Esophagus squamous epithelium (tissue), 5 donors: ENCODE results near the gene GRAMD2A. TPM values are rescaled to one million over a fixed set of nuclear protein-coding genes. Genes with fewer than 3 reads are reported as not detected.

Experiments
- DNase-seq: peaks from one replicate; lab custom pipeline; 2025; lab: John Stamatoyannopoulos, UW
- H3K27ac ChIP-seq, 4 donors: fragments of 200-600 bp; sonication (generic); one replicate each; pipeline ENCODE4 v1.5.1; 2016 to 2019; ENCODE audit warnings: mild to moderate bottlenecking in 1 of 4
- H3K27me3 ChIP-seq, 4 donors: fragments of 200-600 bp; sonication (generic); 1 replicate in 3 of 4; 2 replicates in 1 of 4; pipeline versions ENCODE4 v1.5.1 to v1.6.0; 2017 to 2021; ENCODE audit warnings: antibody characterized with exemption in 1 of 4
- H3K36me3 ChIP-seq, 3 donors: fragments of 200-600 bp; sonication (generic); one replicate each; pipeline ENCODE4 v1.5.1; 2016 to 2019
- H3K4me1 ChIP-seq, 3 donors: fragments of 200-600 bp; sonication (generic); one replicate each; pipeline ENCODE4 v1.5.1; 2017 to 2019
- H3K4me3 ChIP-seq, 4 donors: fragments of 200-600 bp; sonication (generic); 1 replicate in 3 of 4; 2 replicates in 1 of 4; pipeline ENCODE4 v1.5.1; 2016 to 2019; ENCODE audit warnings: mild to moderate bottlenecking in 2 of 4, moderate library complexity in 1 of 4
- H3K9me3 ChIP-seq, 3 donors: fragments of 200-600 bp; sonication (generic); one replicate each; pipeline ENCODE4 v1.5.1; 2016 to 2019
- CTCF ChIP-seq, 6 experiments: fragments of 450-650 bp in 4 of 6; fragments of 200-600 bp in 2 of 6; sonication (generic) in 2 of 6; IDR thresholded peaks; one replicate each; pipeline ENCODE4 v1.5.1; 2016 to 2019; ENCODE audit warnings: antibody characterized with exemption in 6 of 6, mild to moderate bottlenecking in 4 of 6, moderate library complexity in 4 of 6
- POLR2A ChIP-seq, 4 donors: fragments of 450-650 bp; IDR thresholded peaks; one replicate each; pipeline ENCODE4 v1.6.1; 2017; ENCODE audit warnings: antibody characterized with exemption in 4 of 4, mild to moderate bottlenecking in 4 of 4, moderate library complexity in 3 of 4
- WGBS, 2 donors: methylation state at CpG; one replicate each; pipeline ENCODE4 v1.1.5; 2018; 5-methylcytosine and 5-hydroxymethylcytosine counted together
- intact Hi-C: fragments of 100-400 bp; cut with DNase I; formaldehyde crosslinking; loops from one replicate; pipeline ENCODE4 v1.15.0; 2022
- total RNA-seq, 4 donors: library from RNA; depleted of rRNA; stranded (reverse); fragments of >200 nt; gene quantifications; one replicate each; pipeline ENCODE4 v1.1.0, GENCODE V29; 2016
- donor health status: DM: yes; HTN: yes; CAD: no.

The GRAMD2A gene
- total RNA-seq, 4 donors from 2014 or later: 1.2 to 8.0 (median 3.7) TPM

- no peak for DNase-seq
- H3K4me1 ChIP-seq: peaks cover 0 to 7% (median 0%) of the 10 kb centered on the region in 3 donors
- intact Hi-C loops: no loop called here
- H3K27me3 ChIP-seq: peaks cover 0 to 10% (median 0%) of the 10 kb centered on the region in 4 donors
- H3K36me3 ChIP-seq: no peaks in the 10 kb centered on the region
- no peak overlapping the region for H3K4me3 ChIP-seq
- H3K9me3 ChIP-seq: no peaks in the 10 kb centered on the region
- TF ChIP-seq POLR2A (IDR thresholded peaks at IDR 0.05): no peak
- no peak for TF ChIP-seq CTCF (IDR thresholded peaks at IDR 0.05)
- no peak overlapping the region for H3K27ac ChIP-seq
- WGBS, 2 donors: 88 to 90% methylated on average over 13 of the region's 16 CpGs
Measured at GRCh38 chr15:72169921-72170611, 27.5 kb downstream of the GRAMD2A start.

- Histone ChIP-seq H3K36me3 (no peaks in the 10 kb centered on the region), H3K9me3 (no peaks in the 10 kb centered on the region), H3K27me3 (peaks cover 0 to 3% (median 0%) of the 10 kb centered on the region in 4 donors), H3K4me3 (no peak overlapping the region), H3K4me1 (peaks cover 0 to under 1% (median 0%) of the 10 kb centered on the region in 3 donors), H3K27ac (no peak overlapping the region)
- TF ChIP-seq CTCF (IDR thresholded peaks at IDR 0.05): no peak
- TF ChIP-seq POLR2A (IDR thresholded peaks at IDR 0.05): no peak
- WGBS, 2 donors: 76 to 85% methylated on average over 5 to 6 of the region's 10 CpGs
- DNase-seq: no peak
- intact Hi-C loops: no loop called here
Measured at GRCh38 chr15:72169236-72169920, 28.2 kb downstream of the GRAMD2A start.

GRCh38 chr15:72168808-72169190 lies 28.8 kb downstream of the GRAMD2A start:
- Histone ChIP-seq H3K36me3 (no peaks in the 10 kb centered on the region), H3K4me1 (no peaks in the 10 kb centered on the region), H3K27me3 (no peaks in the 10 kb centered on the region), H3K9me3 (no peaks in the 10 kb centered on the region), H3K4me3 (no peak overlapping the region), H3K27ac (no peak overlapping the region)
- TF ChIP-seq POLR2A (IDR thresholded peaks at IDR 0.05): no peak
- no peak for TF ChIP-seq CTCF (IDR thresholded peaks at IDR 0.05)
- WGBS, 2 donors: 41 to 50% methylated on average over 1 to 2 of the region's 4 CpGs
- intact Hi-C loops: no loop called here
- no peak for DNase-seq

- Histone ChIP-seq H3K36me3 (no peaks in the 10 kb centered on the region), H3K27ac (no peak overlapping the region), H3K4me3 (no peak overlapping the region), H3K4me1 (no peaks in the 10 kb centered on the region), H3K27me3 (no peaks in the 10 kb centered on the region), H3K9me3 (no peaks in the 10 kb centered on the region)
- intact Hi-C loops: no loop called here
- TF ChIP-seq CTCF (IDR thresholded peaks at IDR 0.05): no peak
- TF ChIP-seq POLR2A (IDR thresholded peaks at IDR 0.05): no peak
- 36 to 48% methylated on average over 2 to 6 of the region's 7 CpGs for WGBS, 2 donors
- DNase-seq: no peak
Measured at GRCh38 chr15:72168131-72168807, 29.3 kb downstream of the GRAMD2A start.

GRCh38 chr15:72167445-72167844 lies 30.1 kb downstream of the GRAMD2A start:
- TF ChIP-seq POLR2A (IDR thresholded peaks at IDR 0.05): no peak
- TF ChIP-seq CTCF (IDR thresholded peaks at IDR 0.05): no peak
- no peak overlapping the region for H3K27ac ChIP-seq
- no peaks in the 10 kb centered on the region for H3K4me1 ChIP-seq
- H3K4me3 ChIP-seq: no peak overlapping the region
- no peak for DNase-seq
- 65 to 80% methylated on average over 1 to 2 of the region's 6 CpGs for WGBS, 2 donors
- no peaks in the 10 kb centered on the region for H3K9me3 ChIP-seq
- no peaks in the 10 kb centered on the region for H3K36me3 ChIP-seq
- intact Hi-C loops: no loop called here
- H3K27me3 ChIP-seq: no peaks in the 10 kb centered on the region
